CD4-positive, alpha-beta T cell treated with Interleukin-17A for 4 hours (primary cell): ENCODE measurements around the gene SP7.
"Not testable (repeated sequence)": the region's sequence is repeated elsewhere in the genome, so short reads cannot be mapped to it uniquely, and the experiment has no call there.

Experiments
- DNase-seq: peaks from one replicate; pipeline ENCODE4 v3.0.0-alpha.2; 2020; ENCODE audit warnings: mixed read lengths

The SP7 gene

GRCh38 chr12:53313996-53314395 is 22.2 kb downstream of the SP7 start:
- no peak for DNase-seq

DNA sequence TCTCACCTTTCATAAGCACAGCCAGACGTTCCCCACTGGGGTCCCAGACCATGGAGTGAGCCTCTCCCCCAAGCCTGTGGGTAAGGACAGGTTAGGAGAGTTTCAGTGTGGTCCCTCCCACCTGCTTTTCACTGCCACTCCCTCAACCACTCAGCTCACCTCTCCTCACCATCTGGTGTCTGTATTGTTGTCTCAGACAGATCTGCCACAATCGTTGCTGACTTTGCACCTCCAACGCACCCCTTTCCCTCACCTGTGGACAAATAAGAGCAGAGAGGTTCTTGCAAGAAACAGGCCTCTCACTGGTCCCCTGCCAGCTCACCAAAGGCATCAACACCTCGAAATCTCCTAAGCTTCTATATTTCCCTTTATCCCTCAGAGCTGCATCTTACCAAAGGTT is 27.9 kb downstream of the SP7 start:
- DNase-seq: no peak

DNA sequence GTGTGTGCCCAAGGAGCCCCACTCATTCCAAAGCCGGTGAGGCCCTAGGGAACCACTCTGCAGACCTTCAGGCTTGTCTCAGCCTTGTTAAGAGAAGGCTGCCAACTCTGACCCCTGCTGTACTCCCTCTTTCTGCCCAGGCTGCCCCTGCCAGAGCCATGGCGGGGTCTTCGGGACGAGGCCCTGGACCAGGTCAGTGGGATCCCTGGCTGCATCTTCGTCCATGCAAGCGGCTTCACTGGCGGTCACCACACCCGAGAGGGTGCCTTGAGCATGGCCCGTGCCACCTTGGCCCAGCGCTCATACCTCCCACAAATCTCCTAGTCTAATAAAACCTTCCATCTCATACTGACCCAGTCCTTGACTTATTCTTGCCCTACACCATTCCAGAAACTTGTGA is 29.3 kb downstream of the SP7 start:
- DNase-seq: no peak

GRCh38 chr12:53302903-53303302 is 33.3 kb downstream of the SP7 start:
- DNase-seq: no peak

GRCh38 chr12:53300187-53300586 is 36.0 kb downstream of the SP7 start:
- no peak for DNase-seq

DNA sequence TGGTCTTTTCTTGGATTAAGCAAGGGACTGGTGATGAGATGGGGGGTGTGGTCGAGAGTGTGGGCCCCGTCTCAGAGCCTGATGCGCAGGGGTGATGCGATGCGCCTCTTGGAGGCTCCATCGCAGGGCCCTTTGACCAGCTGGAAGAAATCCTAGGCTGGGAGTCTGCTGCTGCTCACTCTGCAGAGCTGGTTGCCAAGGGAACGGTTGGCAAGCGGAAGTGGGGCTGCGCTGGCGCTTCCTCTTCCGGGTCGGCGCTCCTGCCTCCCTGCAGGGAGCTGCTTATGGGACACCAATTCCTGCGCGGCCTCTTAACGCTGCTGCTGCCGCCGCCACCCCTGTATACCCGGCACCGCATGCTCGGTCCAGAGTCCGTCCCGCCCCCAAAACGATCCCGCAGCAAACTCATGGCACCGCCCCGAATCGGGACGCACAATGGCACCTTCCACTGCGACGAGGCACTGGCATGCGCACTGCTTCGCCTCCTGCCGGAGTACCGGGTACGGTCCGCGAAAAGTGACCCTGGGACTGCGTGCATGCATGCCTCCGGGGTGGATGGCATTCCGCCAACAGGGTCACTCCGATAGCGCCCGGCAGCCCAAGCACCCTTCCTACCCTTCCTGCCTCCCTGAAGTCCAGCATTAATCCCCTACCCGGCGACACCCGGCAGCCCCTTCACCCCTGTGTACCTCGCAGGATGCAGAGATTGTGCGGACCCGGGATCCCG is 36.5 kb downstream of the SP7 start, which contains the start of gene MYG1:
Gene MYG1, plus strand, starts transcription at position 242 of the 727 bp plus-strand sequence. Its CDS starts 43 bp downstream, at position 285.
- peak; percentile 89 for DNase-seq

DNA sequence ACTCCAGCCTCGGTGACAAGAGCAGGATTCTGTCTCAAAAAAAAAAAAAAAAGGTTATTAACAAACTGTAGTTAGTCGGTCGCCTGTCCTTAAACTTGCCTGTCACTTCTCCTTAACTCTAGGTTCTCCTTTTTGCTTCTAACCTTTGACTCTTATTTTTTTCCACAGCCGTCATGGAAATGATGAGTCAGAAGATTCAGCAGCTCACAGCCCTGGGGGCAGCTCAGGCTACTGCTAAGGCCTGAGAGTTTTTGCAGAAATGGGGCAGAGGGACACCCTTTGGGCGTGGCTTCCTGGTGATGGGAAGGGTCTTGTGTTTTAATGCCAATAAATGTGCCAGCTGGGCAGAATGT is 37.1 kb downstream of the SP7 start:
- peak; percentile 23 for DNase-seq

DNA sequence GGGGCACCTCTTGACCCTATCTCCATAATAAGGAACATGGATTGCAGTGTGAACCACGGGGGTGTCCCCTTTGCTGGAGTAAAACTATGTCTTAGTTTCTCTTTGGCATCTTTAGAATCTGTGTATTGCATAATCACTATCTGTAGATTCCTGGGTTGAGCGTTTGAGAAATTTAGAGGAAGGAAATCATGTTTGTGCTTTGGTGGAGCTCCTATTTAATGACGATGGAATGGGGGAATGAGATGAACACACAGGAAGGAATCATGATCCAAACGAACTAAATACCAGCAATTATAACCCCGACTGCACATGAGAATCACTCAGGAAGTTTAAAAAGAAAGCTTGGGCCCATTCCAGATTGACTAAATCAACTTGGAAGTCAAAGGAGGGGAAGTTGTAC is 38.0 kb downstream of the SP7 start:
- no peak for DNase-seq

DNA sequence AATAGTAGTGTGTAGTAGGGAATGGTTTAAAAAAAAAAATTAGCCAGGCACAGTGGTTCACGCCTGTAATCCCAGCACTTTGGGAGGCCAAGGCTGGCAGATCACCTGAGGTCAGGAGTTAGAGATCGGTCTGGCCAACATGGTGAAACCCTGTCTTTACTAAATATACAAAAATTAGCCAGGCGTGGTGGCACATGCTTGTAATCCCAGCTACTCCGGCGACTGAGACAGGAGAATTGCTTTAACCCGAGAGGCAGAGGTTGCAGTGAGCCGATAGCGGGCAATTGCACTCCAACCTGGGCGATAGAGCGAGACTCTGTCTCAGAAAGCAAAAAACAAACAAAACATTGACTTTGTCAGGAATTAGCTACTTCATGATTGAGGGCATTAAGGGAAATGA is 39.0 kb downstream of the SP7 start:
- DNase-seq: not testable (repeated sequence)

DNA sequence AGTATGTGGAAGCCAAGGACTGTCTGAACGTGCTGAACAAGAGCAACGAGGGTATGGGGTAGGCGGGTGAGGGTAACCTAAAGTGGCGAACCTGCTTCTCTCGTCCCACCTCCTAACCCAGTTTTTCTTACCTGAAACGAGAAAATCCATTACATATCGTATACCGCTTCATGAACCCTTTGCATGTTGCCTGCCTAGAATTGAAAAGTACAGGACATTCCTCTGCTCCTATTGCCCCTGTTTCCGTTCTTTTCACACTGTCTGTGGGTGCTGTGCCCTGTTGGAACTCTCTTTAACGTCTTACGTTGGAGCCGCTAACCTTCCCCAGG is 40.3 kb downstream of the SP7 start:
- no peak for DNase-seq

DNA sequence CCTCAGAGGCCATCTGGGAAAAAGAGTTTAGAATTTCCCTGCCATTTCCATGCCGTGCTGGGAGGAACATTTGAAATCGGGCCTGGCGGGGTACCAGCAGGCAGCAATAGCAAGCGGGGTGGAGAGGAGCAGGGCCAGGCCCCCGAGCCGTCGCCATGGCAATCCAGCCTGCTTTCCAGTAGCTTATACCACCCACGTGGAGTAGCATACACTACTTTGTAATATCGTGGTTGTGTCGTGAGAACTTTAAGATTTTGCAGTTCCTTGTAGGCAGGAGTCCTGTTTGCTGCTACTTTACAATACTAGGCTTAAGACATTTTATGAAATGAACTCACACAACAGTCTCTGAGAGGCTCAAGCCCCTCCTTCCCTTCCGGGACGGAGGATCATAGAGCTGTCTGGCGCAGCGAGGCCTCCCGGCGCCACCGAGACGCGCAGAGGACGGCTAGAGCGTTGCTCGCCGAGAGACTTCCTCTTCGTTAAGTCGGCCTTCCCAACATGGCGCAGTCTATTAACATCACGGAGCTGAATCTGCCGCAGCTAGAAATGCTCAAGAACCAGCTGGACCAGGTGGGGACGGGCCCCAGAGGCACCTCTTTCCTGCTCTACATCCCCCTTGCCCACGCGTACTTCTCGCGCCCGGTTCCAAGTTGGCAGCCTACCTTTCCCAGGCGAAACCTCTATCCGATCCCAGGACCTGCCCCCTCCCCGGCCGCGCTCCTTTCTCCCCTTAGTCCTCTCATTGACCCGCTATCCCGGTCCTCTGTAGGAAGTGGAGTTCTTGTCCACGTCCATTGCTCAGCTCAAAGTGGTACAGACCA is 40.9 kb downstream of the SP7 start, which contains the start of gene PFDN5:
Gene PFDN5, plus strand, starts transcription at position 473 of the 821 bp plus-strand sequence. Its CDS starts 26 bp downstream, at position 499.
- DNase-seq: peak; percentile 90

DNA sequence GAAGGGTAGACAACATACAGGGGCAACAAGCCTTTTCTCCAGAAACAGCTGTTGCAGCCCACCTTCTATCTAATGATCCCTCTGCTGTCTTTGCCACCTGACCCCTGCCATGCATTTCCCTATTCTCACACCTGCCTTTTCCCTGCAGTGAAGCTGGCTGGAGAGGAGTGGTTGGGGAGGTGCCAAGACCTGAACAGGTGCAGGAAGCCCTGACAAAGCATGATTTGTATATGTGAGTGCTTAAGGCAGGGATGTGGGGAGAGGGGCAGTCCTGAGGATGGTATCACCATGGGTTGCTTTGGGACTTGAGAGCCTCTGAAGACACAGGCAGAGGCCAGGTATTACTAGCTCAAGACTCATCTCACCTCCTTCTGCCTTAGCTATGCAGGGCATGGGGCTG is 43.7 kb downstream of the SP7 start:
- DNase-seq: no peak

- DNase-seq: no peak
Measured at GRCh38 chr12:53290661-53291060, 45.5 kb downstream of the SP7 start.

GRCh38 chr12:53289891-53290290 is 46.3 kb downstream of the SP7 start:
- DNase-seq: no peak

DNA sequence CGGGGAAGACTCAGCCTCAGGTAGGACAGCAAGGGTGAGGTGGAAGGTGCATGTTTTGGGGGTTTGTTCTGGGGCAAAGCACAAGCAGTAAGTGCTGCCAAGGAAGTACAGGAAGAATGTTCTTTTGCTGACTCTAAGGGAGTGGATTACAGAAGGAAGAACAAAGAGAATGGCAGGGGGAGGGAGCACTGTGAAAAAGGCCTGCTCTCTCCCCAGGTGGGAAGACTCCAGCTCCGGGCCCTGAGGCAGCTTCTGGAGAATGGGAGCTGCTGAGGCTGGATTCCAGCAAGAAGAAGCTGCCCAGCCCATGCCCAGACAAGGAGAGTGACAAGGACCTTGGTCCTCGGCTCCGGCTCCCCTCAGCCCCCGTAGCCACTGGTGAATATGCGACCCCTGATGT is 47.8 kb downstream of the SP7 start:
- DNase-seq: no peak

GRCh38 chr12:53287741-53288216 is 48.4 kb downstream of the SP7 start:
- peak; percentile 89 for DNase-seq

DNA sequence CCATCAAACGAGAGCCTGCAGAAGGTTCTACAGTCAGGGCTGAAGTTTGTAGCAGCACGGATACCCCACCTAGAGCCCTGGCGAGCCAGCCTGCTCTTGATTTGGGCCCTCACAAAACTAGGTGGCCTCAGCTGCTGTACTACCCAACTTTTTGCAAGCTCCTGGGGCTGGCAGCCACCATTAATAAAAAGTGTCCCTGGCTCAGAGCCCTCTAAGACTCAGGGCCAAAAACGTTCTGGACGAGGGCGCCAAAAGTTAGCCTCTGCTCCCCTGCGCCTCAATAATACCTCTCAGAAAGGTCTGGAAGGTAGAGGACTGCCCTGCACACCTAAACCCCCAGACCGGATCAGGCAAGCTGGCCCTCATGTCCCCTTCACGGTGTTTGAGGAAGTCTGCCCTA is 49.7 kb downstream of the SP7 start:
- DNase-seq: no peak

DNA sequence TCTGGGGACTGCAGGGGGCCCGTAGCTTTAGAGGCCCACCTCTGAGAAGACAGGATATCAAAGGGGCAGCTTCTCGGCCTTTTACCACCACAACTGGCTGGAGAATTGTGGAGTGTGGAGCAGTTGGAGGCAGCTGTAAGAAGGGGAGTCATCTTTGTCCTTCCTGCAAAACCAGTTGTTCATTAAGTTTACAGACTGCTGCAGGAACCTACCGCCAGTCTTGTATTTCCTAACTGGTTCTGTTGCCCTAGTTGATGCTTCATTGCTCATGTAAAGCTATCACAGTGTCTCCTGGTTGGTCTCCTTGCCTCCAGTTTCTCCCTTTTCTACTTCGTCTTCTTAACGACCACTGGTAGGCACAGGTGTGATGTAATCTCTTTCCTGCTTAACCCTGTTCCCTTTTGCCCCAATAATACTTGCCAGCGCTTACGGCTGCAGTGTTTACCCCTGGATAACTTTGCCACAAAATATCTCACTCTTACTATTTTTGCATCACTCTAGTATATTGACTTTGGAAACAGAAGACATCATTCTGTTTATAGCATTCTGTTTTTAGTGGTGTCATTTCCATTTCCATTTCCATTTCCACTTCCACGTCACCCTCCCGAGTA is 56.2 kb downstream of the SP7 start:
- no peak for DNase-seq

- no peak for DNase-seq
Measured at GRCh38 chr12:53279283-53279869, 56.8 kb downstream of the SP7 start.

DNA sequence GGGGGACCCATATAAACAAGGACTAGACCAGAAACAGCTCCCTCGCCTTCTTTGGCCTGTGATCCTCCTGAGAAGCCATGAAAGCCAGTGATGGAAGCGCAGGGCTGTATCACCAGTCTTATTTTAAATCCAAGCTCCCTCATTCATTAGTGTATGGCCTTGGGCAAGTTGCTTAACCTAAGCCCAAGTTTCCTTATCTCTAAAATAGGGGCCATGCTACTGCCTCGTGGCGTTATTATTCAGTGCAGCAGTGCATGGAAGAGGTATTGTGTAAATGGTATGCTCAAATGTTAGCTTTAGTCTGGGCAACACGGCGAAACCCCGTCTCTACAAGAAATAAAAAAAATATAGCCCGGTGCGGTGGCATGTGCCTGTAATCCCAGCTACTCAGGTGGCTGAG is 58.2 kb downstream of the SP7 start:
- DNase-seq: no peak
